Activated naive CD4-positive, alpha-beta T cell treated with anti-CD3 and anti-CD28 coated beads, Interleukin-2, amount 50 U/mL, for 72 hours (primary cell): ENCODE data around the gene NOC3L. TPM values are rescaled to one million over a fixed set of nuclear protein-coding genes. Genes with fewer than 3 reads are reported as not detected.
A peak's percentile ranks its signal among the peaks of the same experiment; 100 is the strongest.
"Not testable (repeated sequence)": the region's sequence is repeated elsewhere in the genome, so short reads cannot be mapped to it uniquely, and the experiment has no call there.

Experiments used
- ATAC-seq, 2 donors: fragments of 150-1000 bp; cut with Tn5 transposase; 2 replicates each; pipeline ENCODE4 v1.10.0; 2021; ENCODE audit warnings: mild to moderate bottlenecking in 2 of 2, moderate library complexity in 2 of 2
- DNase-seq, 2 donors: peaks; one replicate each; pipeline ENCODE4 v3.0.0; 2021 to 2022; ENCODE audit warnings: low spot score in 2 of 2
- H3K27ac Mint-ChIP-seq, 2 donors: one replicate each; pipeline ENCODE4 v1.8.0; 2022; ENCODE audit warnings: mild to moderate bottlenecking in 2 of 2, mixed read lengths in 2 of 2
- H3K36me3 Mint-ChIP-seq, 2 donors: one replicate each; pipeline ENCODE4 v1.8.0; 2022; ENCODE audit warnings: mixed read lengths in 2 of 2
- H3K9me3 Mint-ChIP-seq, 2 donors: one replicate each; pipeline ENCODE4 v1.8.0; 2022; ENCODE audit warnings: mixed read lengths in 2 of 2
- total RNA-seq, 2 donors: library from RNA; stranded (reverse); gene quantifications; one replicate each; pipeline ENCODE4 v1.2.3, GENCODE V29; 2022

The NOC3L gene
- total RNA-seq, 2 donors from 2014 or later = 27.0 to 44.3 TPM

DNA sequence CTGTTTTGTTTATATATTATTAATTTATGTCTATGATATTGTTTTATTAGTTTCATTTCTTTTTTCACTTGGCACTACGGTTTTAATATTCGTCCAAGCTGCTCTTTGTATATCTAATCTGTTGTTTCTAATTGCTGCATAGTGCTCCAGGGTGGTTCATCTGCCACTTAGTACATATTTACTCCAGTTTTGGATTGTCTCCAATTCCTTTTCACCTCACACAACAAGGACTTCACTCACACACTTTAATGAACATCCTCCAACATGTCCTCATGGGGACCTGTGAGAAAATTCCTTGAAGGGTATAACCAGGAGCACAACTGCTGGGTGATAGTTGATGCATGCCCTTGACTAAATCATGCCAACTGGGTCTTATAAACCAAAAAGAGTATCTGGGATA, 14.1 kb upstream of the NOC3L start:
- H3K27ac Mint-ChIP-seq = no peak overlapping the region
- no peak for ATAC-seq

DNA sequence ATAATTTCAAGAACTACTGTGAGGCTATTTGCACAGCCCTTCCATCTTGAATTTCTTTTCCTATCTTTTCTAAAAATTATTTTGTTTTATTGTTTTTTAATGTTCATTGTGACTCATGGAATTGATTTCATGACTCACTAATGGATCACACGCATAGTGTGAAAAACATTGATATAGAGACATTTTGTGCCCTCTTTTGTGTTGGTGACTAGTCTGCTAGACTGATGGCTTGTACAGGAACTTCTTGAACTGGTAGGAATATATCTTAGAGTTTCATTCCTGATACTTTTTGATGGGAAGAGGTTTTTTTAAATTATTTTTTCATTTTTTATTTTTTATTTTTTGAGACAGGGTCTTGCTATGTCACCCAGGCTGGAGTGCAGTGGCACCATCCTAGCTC, 12.6 kb upstream of the NOC3L start:
- ATAC-seq (no peak), DNase-seq (no peak)
- Mint-ChIP-seq H3K36me3 (no peaks in the 10 kb centered on the region), H3K27ac (no peak overlapping the region), H3K9me3 (no peaks in the 10 kb centered on the region)

More for the DNA sequence above, 14.1 kb upstream of the NOC3L start:
- Mint-ChIP-seq H3K36me3 (no peaks in the 10 kb centered on the region), H3K9me3 (no peaks in the 10 kb centered on the region)
- DNase-seq = no peak

DNA sequence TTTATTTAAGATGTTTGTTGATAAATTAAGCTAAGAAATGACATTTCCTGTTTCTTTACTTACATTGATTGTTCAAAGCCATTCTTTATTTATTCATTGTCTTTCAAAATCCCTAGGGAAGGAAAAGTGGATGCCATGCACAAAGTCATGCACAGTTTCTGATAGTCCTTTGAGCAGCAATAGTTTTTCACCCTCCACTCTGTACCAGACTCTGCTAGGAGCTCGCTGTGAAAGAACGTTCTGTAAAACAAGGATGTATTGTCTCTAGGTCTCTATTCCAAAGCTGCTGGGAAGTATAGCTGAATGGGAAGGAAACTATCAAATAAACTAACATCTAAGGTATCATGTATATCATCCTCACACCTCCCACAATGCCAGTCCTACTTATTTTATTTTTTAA, 7.8 kb upstream of the NOC3L start:
- DNase-seq (no peak), ATAC-seq (no peak)
- Mint-ChIP-seq H3K27ac (no peak overlapping the region), H3K9me3 (no peaks in the 10 kb centered on the region), H3K36me3 (no peaks in the 10 kb centered on the region)

DNA sequence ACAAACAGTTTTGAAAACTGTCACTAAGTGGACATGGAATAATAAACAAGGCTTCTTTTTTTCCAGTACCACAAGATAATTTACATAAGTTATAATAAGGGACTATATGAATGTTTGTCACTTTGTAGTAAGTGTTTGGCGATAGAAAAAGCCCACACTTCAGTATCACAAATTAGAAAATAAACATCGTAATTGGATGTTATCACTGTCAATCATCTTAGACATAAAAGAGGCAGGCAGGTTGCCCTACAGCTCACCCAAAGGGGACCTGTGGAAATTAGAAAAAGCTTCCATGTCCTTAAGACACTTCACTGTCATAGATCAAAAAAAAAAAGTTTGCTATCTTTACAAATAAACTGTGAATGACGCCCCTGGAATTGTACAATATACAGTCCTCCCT, 3.6 kb upstream of the NOC3L start:
- no peak overlapping the region for H3K27ac Mint-ChIP-seq
- H3K9me3 Mint-ChIP-seq = no peaks in the 10 kb centered on the region
- peaks cover 13 to 15% of the 10 kb centered on the region in 2 donors for H3K36me3 Mint-ChIP-seq
- ATAC-seq (no peak), DNase-seq (no peak)

DNA sequence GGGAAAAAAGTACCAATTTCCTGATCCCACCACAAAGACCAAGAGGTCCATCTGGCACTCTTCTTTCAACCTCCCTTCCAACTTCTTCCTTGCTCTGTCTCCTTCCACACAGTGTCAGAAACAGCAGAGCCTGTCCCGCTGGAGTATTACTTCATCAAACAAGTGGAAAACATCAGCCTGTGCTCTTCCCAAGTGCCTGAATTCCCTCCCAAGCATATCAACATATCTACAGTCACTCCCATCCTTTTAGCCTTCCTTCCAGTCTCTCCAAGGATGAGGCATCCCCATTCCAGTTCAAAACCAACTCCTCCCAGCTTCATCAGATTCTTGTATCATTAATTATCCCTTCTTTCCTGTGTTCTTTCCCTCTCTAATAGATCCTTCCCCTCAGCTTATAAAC, 1.7 kb upstream of the NOC3L start:
- DNase-seq (no peak), ATAC-seq (no peak)
- Mint-ChIP-seq H3K27ac (no peak overlapping the region), H3K36me3 (peaks cover 27% of the 10 kb centered on the region in 2 donors), H3K9me3 (no peaks in the 10 kb centered on the region)

DNA sequence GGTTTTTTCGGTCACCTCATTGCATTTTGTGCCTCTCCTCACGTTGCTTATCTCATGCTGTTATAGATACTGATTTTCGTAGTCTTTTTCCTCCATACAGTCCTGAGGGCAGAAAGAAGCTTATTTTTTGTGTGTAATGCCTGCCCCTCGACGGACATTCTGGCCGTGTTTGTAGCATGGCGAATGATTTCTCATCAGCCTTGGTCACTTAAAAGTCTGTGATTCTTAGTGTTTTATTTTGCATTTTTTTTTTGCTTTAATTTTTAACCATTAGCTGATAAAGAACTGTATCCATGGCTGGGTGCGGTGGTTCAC, 469 bp upstream of the NOC3L start:
- DNase-seq = no peak
- Mint-ChIP-seq H3K27ac (peak overlapping the region in 1 of 2 donors; percentile 99), H3K36me3 (peaks cover 36 to 37% of the 10 kb centered on the region in 2 donors), H3K9me3 (no peaks in the 10 kb centered on the region)
- ATAC-seq = peak in 1 of 2 donors; percentile 31

DNA sequence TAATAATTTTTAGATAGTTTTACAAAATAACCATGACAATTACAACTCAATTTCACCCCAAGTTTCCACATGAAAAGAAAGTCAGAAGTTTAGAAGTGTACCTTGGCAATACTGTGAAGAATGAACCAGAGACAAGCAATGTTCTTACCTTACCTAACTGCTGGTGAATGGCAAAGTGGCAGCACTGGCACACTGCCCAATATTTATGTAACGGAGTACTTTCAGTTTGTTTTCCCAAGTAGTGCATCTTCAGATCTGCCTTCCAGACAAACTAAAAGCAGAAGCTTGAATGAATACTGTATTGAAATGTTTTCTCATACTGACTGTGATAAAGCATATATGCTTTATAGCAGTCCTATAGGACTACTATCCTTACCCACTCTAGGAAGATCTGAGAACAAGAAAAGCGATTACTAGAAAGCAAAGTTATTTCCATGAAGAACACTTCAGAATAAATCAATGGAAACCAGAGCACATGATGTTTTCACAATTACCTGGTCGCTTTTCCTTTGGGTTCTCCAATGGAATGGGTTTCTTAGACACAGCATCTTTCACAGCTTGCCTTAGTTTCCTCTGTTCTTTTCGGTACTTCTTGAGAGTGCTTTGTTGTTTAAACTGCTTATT, 1.5 kb downstream of the NOC3L start:
- ATAC-seq = no peak
- peaks cover 42 to 47% of the 10 kb centered on the region in 2 donors for H3K36me3 Mint-ChIP-seq
- peak overlapping the region; percentile 99 for H3K27ac Mint-ChIP-seq
- no peak for DNase-seq
- no peaks in the 10 kb centered on the region for H3K9me3 Mint-ChIP-seq

DNA sequence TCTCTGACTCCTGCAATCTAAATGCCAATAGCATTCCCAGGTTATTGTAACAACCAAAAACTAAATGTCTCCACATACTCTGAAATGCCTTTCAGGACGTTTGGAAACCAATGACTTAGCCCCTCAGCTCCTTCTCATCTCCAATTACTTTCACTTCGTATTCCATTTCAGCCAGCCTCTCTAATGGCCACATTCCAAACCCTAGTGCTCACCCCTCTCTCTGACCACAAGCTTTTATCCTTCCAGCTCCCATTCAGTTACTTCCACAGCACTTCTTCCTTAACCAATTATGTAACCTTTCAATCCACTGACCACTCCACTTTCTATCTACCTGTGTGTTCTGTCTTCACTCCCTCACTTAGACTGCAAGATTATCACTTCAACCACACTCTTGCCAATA, 4.3 kb downstream of the NOC3L start:
- Mint-ChIP-seq H3K9me3 (no peaks in the 10 kb centered on the region), H3K36me3 (peaks cover 42 to 48% of the 10 kb centered on the region in 2 donors), H3K27ac (peak overlapping the region; percentile 8 to 13)
- DNase-seq (no peak), ATAC-seq (no peak)

DNA sequence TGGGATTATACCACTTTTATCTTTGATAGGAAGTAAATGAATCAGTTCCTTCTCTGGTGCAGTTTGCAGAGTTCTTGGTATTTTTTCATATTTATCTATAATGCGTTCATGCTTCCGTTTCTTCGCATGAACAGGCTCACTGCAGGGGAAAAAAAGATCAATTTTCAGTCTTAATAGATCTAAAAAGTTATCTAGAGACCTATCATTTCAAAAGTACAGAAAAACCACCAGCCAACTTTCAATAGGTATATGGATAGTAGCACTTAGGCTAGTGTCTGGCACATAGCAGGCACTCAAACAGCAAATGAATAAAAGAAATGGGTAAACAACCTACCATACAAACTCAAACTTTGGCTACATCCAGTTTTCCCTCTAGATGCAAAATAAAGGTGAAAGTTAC, 5.5 kb downstream of the NOC3L start:
- DNase-seq (no peak), ATAC-seq (peak in 1 of 2 donors; percentile 66)
- H3K9me3 Mint-ChIP-seq = no peaks in the 10 kb centered on the region
- H3K27ac Mint-ChIP-seq = no peak overlapping the region
- peaks cover 35 to 44% of the 10 kb centered on the region in 2 donors for H3K36me3 Mint-ChIP-seq

DNA sequence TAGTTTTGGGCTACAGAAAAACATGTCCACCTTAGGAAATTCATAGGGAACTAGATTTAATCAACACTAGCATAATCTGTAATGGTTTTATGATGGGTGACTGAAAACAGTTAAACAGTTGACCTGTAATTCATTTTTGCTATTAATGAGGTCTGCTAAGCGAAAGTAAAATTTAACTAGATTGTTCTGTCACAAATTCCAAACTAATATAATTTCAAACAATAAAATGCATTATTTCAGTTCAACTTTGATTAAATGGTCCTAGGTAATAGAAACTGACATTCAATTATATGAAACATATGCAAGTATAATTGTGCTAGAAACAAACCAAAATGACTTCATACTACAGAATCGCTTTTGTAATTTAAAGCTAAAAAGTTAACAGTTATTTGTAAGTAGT, 6.9 kb downstream of the NOC3L start:
- DNase-seq (no peak), ATAC-seq (no peak)
- no peak overlapping the region for H3K27ac Mint-ChIP-seq
- H3K9me3 Mint-ChIP-seq = no peaks in the 10 kb centered on the region
- H3K36me3 Mint-ChIP-seq = peaks cover 25 to 39% of the 10 kb centered on the region in 2 donors

DNA sequence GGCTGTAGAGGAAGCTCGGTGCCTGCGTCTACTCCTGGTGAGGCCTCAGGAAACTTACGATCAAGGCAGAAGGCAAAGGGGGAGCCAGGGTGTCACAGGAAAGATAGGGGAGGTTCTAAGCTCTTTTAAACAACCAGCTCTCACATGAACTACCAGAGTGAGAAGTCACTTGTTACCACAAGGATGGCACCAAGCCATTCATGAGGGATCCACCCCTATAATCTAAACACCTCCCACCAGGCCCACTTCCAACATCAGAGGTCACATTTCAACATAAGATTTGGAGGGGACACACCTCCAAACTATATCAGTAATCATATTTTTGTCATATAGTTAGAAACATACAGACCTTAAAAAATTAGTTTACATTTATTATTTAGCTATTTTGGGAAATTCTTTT, 9.4 kb downstream of the NOC3L start:
- no peaks in the 10 kb centered on the region for H3K9me3 Mint-ChIP-seq
- peaks cover 11 to 34% of the 10 kb centered on the region in 2 donors for H3K36me3 Mint-ChIP-seq

DNA sequence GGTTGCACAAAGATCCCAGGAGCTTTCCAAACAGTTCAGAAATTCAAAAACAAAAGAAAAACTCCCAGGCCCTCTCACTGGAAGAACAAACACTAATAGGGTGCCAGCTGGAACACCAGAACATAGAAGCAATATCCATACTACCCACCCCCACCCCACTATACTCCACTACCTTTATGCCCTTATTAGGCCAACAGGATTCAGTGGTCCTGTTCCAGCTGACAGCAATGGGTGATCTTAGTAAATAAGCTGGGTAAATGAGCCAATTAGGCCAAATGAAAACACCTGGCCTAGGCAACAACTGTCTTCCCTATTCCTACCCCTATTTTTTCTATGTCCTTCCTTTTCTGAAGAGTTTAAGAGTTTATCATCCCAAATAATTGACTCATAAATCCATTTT, 11.7 kb downstream of the NOC3L start:
- peaks cover 5 to 20% of the 10 kb centered on the region in 2 donors for H3K36me3 Mint-ChIP-seq
- H3K27ac Mint-ChIP-seq = no peak overlapping the region
- DNase-seq (no peak), ATAC-seq (no peak)
- no peaks in the 10 kb centered on the region for H3K9me3 Mint-ChIP-seq

More for the DNA sequence above, 9.4 kb downstream of the NOC3L start:
- DNase-seq (no peak), ATAC-seq (no peak)
- no peak overlapping the region for H3K27ac Mint-ChIP-seq

DNA sequence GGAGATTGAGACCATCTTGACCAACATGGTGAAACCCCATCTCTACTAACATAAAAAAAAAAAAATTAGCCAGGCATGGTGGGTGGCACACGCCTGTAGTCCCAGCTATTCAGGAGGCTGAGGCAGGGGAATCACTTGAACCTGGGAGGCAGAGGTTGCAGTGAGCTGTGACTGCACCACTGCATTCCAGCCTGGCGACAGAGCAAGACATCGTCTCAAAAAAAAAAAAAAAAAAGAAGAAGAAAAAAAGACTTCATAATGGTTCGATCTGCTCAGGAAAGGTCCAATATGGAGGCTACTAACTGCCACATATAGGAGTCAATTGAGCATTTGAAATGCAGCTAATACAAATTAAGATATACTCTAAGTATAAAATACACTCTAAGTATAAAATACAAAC, 12.2 kb downstream of the NOC3L start:
- not testable (repeated sequence) for H3K9me3 Mint-ChIP-seq, H3K27ac Mint-ChIP-seq, DNase-seq, ATAC-seq
- peaks cover 5 to 20% of the 10 kb centered on the region in 2 donors for H3K36me3 Mint-ChIP-seq

DNA sequence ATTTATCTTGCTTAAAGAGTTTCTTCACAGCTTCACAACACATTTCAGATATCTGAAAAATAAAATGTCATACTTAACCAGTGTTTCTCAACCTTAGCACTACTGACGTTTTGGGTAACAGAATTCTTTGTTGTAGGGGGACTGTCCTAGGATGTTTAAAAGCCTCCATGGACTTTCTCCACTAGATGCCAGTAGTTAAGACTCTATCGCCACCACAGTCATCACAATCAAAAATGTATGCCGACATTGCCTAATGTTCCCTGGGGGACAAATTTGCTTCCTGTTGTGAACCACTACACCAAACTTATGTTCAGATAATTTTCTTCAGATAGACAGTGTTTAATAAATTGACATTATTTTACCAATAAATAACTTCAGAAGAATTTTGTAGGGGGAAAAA, 13.4 kb downstream of the NOC3L start:
- DNase-seq (no peak), ATAC-seq (no peak)
- Mint-ChIP-seq H3K27ac (no peak overlapping the region), H3K9me3 (no peaks in the 10 kb centered on the region), H3K36me3 (peaks cover 5 to 20% of the 10 kb centered on the region in 2 donors)

DNA sequence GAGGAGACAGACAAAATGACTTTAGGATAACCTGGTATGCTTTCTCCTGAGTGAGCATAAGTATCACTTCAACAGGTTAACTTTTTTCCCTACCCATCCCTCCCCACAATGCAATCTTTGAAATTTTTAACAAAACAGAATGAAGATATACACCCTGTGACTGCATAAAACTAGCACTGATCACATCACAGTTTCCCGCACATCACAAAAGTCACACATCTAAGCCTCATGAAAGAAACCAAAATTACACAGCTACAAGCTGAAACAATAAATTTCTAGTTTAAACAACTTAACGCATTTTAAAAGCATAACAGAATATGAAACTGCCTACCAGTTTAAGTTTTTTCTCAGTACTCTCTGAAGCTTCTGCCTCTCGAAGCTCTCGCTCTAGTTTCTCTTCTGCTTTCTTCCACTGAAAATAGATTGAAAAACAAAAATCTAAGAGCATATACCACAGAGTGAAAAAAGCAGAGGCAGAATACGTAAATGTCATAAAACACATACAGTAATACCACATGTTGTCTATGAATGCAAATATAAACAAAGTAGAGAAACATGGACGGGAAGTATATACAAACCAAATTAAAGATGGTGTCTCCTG, 18.1 kb downstream of the NOC3L start:
- ATAC-seq (no peak), DNase-seq (no peak)
- no peak overlapping the region for H3K27ac Mint-ChIP-seq
- no peaks in the 10 kb centered on the region for H3K9me3 Mint-ChIP-seq
- peaks cover 0 to 13% of the 10 kb centered on the region in 2 donors for H3K36me3 Mint-ChIP-seq

DNA sequence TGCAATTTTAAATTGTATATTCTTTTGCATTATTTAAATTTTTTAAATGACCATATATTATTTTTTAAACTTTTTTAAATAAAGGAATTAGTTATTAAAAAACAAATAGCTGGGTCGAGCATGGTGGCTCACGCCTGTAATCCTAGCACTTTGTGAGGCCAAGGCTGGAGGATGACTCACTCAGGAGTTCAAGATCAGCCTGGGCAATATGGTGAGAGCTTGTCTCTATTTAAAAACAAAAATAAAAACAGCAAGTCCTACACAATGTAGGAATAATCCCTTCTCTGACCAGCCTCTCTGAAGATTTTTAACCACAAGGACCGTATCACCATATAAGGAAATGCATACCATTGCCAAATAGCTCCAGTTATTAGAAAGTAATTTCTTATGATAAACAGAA, 19.6 kb downstream of the NOC3L start:
- ATAC-seq (no peak), DNase-seq (no peak)
- Mint-ChIP-seq H3K9me3 (no peaks in the 10 kb centered on the region), H3K36me3 (peaks cover 0 to 15% of the 10 kb centered on the region in 2 donors), H3K27ac (no peak overlapping the region)

DNA sequence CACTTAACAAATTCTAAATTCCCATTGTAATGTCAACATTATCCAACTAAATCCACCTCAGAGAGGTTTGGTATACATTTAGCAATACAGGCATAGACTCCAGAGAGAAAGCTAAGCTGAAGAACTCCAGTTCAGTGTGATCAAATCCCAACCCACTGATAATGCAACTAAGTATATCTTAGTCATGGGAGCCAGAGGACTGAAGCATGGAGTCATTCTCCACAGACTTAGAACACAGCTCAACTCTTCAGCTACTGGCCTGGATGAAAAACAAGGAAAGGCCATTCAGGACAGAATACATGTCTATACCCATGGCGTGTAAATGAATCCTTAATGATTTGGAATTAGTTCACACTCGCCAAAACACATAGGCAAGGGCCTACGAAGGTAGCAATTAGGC, 27.9 kb downstream of the NOC3L start:
- ATAC-seq (no peak), DNase-seq (no peak)
- H3K36me3 Mint-ChIP-seq = peaks cover 0 to 27% of the 10 kb centered on the region in 2 donors
- no peaks in the 10 kb centered on the region for H3K9me3 Mint-ChIP-seq
- H3K27ac Mint-ChIP-seq = no peak overlapping the region

DNA sequence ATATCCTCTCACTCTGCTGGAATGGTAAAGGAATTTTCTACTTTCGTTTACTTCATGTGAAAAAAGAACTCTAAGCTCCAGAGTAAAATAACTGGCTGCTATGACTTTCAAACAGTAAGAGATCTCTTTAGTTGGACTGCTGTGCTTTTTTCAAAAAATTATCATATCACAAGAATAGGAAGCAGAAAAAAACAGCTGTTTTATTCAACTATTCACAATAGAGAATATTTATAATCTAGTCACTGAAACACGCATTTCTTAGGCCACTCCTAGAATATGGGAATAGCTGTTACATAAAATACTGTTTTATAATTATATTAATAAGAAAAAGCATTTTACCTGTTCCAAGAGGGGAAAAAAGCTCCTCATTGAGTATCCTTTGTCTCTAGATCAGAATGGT, 29.7 kb downstream of the NOC3L start:
- Mint-ChIP-seq H3K9me3 (no peaks in the 10 kb centered on the region), H3K27ac (no peak overlapping the region), H3K36me3 (peaks cover 0 to 17% of the 10 kb centered on the region in 2 donors)
- no peak for DNase-seq
- no peak for ATAC-seq
